T-cell (primary cell): ENCODE measurements around the gene LIN37. TPM values are rescaled to one million over a fixed set of nuclear protein-coding genes. Genes with fewer than 3 reads are reported as not detected.
A peak's percentile ranks its signal among the peaks of the same experiment; 100 is the strongest.

Source experiments
- ATAC-seq, 4 experiments: fragments of 200-7000 bp in 3 of 4; fragments of 150-1000 bp in 1 of 4; cut with Tn5 transposase; replicated peaks in 1 of 4; 1 replicate in 3 of 4; 2 replicates in 1 of 4; pipeline ENCODE4 v1.10.0; 2021; ENCODE audit warnings: moderate library complexity in 3 of 4, mild to moderate bottlenecking in 2 of 4, moderate number of reproducible peaks in 1 of 4
- CTCF ChIA-PET, 2 donors: fragments of 300-600 bp; sonication (Branson Sonifier 250); formaldehyde crosslinking; loops; one replicate each; lab custom pipeline; 2022; ENCODE audit warnings: antibody characterized with exemption in 2 of 2; lab: Charles Lee
- POLR2A ChIA-PET, 2 donors: fragments of 300-600 bp; sonication (Branson Sonifier 250); formaldehyde crosslinking; loops; one replicate each; lab custom pipeline; 2022; ENCODE audit warnings: antibody characterized with exemption in 2 of 2; lab: Charles Lee
- DNase-seq, 35 experiments: peaks; one replicate each; pipeline versions ENCODE4 v3.0.0 to v3.0.0-alpha.2; 2013 to 2023
- H3K27ac ChIP-seq: one replicate; pipeline ENCODE4 v1.5.1; 2013; ENCODE audit warnings: low read length
- H3K27me3 ChIP-seq, 2 experiments: replicated peaks in 1 of 2; 1 replicate in 1 of 2; 2 replicates in 1 of 2; pipeline versions ENCODE4 v1.6.1 to v1.7.0; 2013; ENCODE audit warnings: low read length in 1 of 2, mixed read lengths in 1 of 2; ENCODE audit not compliant: control insufficient read depth in 2 of 2, insufficient read depth in 2 of 2; ENCODE audit errors: extremely low read depth in 1 of 2
- H3K36me3 ChIP-seq, 2 donors: 1 replicate in 1 of 2; 2 replicates in 1 of 2; pipeline versions ENCODE4 v1.6.1 to v1.7.0; 2013; ENCODE audit warnings: low read length in 1 of 2; ENCODE audit not compliant: control insufficient read depth in 2 of 2, insufficient read depth in 1 of 2; ENCODE audit errors: extremely low read depth in 1 of 2
- H3K4me1 ChIP-seq, 2 experiments: 1 replicate in 1 of 2; 2 replicates in 1 of 2; pipeline versions ENCODE4 v1.6.1 to v1.7.0; 2013; ENCODE audit warnings: low read length in 2 of 2, mixed read lengths in 1 of 2; ENCODE audit not compliant: insufficient read depth in 2 of 2, control insufficient read depth in 1 of 2; ENCODE audit errors: extremely low read depth in 1 of 2
- H3K4me3 ChIP-seq, 2 donors: 1 replicate in 1 of 2; 2 replicates in 1 of 2; pipeline versions ENCODE4 v1.5.1 to v1.7.0; 2013; ENCODE audit warnings: mild to moderate bottlenecking in 2 of 2, low read length in 1 of 2, moderate library complexity in 1 of 2; ENCODE audit not compliant: control insufficient read depth in 1 of 2; ENCODE audit errors: extremely low read depth in 1 of 2
- H3K9me3 ChIP-seq: 2 replicates; pipeline ENCODE4 v1.7.0; 2013
- H3K27ac Mint-ChIP-seq, 2 donors: one replicate each; pipeline ENCODE4 v1.8.0; 2020 to 2021; ENCODE audit warnings: mild to moderate bottlenecking in 2 of 2, mixed read lengths in 2 of 2
- H3K27me3 Mint-ChIP-seq, 2 donors: one replicate each; pipeline ENCODE4 v1.8.0; 2021 to 2022; ENCODE audit warnings: mixed read lengths in 2 of 2
- H3K36me3 Mint-ChIP-seq: one replicate; pipeline ENCODE4 v1.8.0; 2021; ENCODE audit warnings: mixed read lengths
- H3K4me1 Mint-ChIP-seq, 3 donors: one replicate each; pipeline ENCODE4 v1.8.0; 2020 to 2022; ENCODE audit warnings: mixed read lengths in 3 of 3, mild to moderate bottlenecking in 1 of 3
- H3K4me3 Mint-ChIP-seq, 3 donors: one replicate each; pipeline ENCODE4 v1.8.0; 2020 to 2022; ENCODE audit warnings: mild to moderate bottlenecking in 3 of 3, mixed read lengths in 3 of 3, moderate library complexity in 3 of 3
- H3K9me3 Mint-ChIP-seq, 3 donors: one replicate each; pipeline ENCODE4 v1.8.0; 2020 to 2022; ENCODE audit warnings: mixed read lengths in 3 of 3
- WGBS: methylation state at CpG from one replicate; pipeline ENCODE4 v1.1.5; 2013; ENCODE audit warnings: missing lambda C conversion rate; ENCODE audit not compliant: insufficient coverage; 5-methylcytosine and 5-hydroxymethylcytosine counted together
- total RNA-seq, 35 experiments: library from RNA in 6 of 35; stranded (reverse) in 6 of 35; fragments of 120-200 nt in 1 of 35; gene quantifications; one replicate each; pipeline versions ENCODE4 v1.2.1 to v1.2.4 and lab custom pipeline; 2013 to 2026

LIN37 gene
- total RNA-seq, 5 donors from 2014 or later (not counting 1 experiment from before 2014, with no cell fraction given) = 11.8 to 23.6 (median 22.8) TPM

DNA sequence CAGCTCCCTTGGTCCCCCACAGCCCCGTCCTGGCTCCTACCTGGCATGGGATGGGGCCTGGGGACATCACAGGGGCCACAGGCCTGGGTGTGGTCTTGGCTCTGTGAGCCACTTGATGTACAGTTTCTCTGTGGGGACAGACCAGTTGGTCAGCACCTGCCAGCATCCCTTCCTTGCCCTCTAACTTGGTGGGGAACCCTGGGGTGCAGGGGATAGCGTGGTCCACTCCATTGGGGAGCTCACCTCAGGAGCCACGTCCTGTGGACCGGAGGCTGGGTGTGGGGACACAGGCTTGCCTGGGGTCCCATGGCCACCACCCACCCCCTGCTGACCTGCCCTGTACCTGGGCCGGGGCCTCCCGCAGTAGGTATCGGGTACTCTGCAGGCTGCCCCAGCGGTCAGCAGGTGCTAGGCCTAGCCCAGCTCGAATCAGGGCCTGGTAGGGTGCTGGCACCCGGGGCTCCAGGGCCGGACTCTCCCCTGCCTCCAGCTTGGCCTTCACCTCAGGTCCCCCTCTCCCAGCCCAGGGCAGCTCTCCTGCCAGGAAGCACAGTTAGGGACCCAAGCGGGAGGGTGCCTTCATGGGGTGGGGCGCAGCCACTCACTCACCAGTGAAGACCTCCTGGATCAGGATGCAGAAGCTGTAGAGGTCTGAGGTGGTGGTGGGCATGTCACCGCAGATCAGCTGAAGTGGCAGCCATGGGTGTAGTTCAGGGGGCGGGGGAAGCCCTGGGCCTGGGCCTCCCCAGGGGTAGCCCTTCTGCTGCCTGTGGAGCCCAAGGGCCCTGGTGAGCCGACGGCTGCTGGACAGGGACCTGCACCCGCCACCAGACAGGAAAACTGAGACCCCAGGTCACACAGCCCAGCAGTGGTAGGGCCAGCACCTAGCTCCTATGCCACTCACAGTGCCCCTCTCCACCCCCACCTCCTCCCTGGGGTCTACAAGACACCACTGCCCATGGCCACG, 41.9 kb downstream of the LIN37 start:
- Histone ChIP-seq H3K9me3 (no peaks in the 10 kb centered on the region), H3K36me3 (peaks cover 0 to 8% of the 10 kb centered on the region in 2 donors), H3K4me3 (no peak overlapping the region), H3K4me1 (no peaks in the 10 kb centered on the region), H3K27ac (no peak overlapping the region), H3K27me3 (peaks cover 0 to 30% of the 10 kb centered on the region in 2 experiments)
- ChIA-PET POLR2A (no interaction called here), CTCF (no interaction called here)
- Mint-ChIP-seq H3K4me3 (no peak overlapping the region), H3K27ac (no peak overlapping the region), H3K27me3 (peaks cover 4 to 5% of the 10 kb centered on the region in 2 donors), H3K9me3 (no peaks in the 10 kb centered on the region), H3K36me3 (peaks cover 3% of the 10 kb centered on the region), H3K4me1 (no peaks in the 10 kb centered on the region)
- 85% methylated on average over 16 of the region's 19 CpGs for WGBS
- DNase-seq = no peak
- ATAC-seq = peak in 1 of 4 experiments; percentile 11

DNA sequence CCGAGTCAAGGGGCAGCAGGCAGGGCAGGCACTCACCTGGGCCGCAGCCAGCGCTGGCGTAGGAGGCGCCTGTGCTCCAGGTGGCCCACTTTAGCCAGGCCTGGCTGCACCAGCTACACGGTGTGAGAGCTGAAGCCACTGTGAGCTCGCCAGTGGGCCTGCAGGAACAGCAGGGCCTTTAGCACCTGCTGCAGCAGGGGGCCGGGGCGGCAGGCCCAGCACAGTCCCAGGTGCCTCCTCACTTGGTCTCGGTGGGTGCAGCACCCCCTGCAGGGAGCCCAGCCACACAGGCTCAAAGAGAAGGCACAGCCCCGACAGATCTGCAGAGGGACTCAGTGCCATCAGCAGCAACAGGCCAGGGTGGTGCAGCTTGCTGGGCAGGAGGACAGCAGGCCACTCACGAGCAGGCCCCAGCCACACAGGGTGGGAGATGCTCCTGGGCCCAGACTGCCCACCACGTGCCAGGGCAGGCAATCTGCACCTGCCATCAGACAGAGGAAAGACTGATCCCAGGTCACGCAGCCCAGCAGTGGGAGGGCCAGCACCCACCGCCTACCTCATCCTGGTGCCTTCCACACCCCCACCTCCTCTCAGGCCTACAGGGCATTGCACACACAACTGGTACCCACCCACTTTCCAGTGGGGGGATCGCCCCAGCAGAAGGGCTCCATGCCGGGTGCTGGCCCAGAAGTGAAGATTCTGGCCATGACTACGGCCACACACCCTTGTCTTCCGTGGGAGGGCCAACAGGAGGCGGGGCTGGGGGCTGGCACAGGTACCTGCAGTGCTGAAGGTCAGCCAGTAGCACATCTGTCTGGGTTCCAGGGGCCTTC, 42.8 kb downstream of the LIN37 start:
- no peaks in the 10 kb centered on the region for H3K36me3 Mint-ChIP-seq
- Histone ChIP-seq H3K9me3 (no peaks in the 10 kb centered on the region), H3K4me3 (no peak overlapping the region), H3K4me1 (no peaks in the 10 kb centered on the region), H3K27me3 (peaks cover 5 to 37% of the 10 kb centered on the region in 2 experiments), H3K36me3 (no peaks in the 10 kb centered on the region), H3K27ac (no peak overlapping the region)
- no peak overlapping the region for H3K27ac Mint-ChIP-seq
- ChIA-PET POLR2A (no interaction called here), CTCF (no interaction called here)
- DNase-seq (peak in 2 of 35 experiments; percentile 9 to 20), ATAC-seq (peak in 1 of 4 experiments; percentile 40)
- H3K9me3 Mint-ChIP-seq = no peaks in the 10 kb centered on the region
- no peaks in the 10 kb centered on the region for H3K4me1 Mint-ChIP-seq
- WGBS = 73% methylated on average over 20 of the region's 20 CpGs
- peaks cover 8 to 10% of the 10 kb centered on the region in 2 donors for H3K27me3 Mint-ChIP-seq
- no peak overlapping the region for H3K4me3 Mint-ChIP-seq

DNA sequence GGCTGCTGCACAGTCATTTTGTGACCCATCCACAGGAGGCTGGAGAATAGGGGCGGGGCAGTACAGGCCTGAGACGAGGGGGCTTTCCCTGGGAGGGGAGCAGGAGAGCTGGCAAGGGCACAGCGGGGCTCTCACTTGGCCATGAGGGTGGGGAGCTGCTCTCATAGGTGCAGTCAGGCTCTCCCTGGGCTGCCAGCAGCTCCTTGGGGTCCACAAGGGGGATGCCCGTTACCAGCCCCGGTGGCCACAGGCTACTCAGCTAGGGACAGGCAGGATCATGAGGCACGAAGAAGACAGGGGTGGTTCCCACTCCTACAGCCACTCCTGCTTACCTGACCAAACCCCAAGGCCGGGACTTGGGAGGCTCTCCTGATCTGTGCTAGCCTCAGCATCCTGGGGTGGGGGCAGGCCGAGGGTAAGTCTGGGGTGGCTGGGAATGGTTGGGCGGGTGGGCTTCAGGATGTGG, 43.5 kb downstream of the LIN37 start:
- no peaks in the 10 kb centered on the region for H3K9me3 Mint-ChIP-seq
- ChIA-PET CTCF (no interaction called here), POLR2A (no interaction called here)
- Histone ChIP-seq H3K4me1 (no peaks in the 10 kb centered on the region), H3K27me3 (peaks cover 5 to 43% of the 10 kb centered on the region in 2 experiments), H3K36me3 (no peaks in the 10 kb centered on the region), H3K27ac (no peak overlapping the region), H3K4me3 (no peak overlapping the region), H3K9me3 (no peaks in the 10 kb centered on the region)
- ATAC-seq = no peak
- H3K4me1 Mint-ChIP-seq = peaks cover 0 to 1% (median 0%) of the 10 kb centered on the region in 3 donors
- WGBS = 90% methylated on average over 5 of the region's 9 CpGs
- peaks cover 14 to 16% of the 10 kb centered on the region in 2 donors for H3K27me3 Mint-ChIP-seq
- no peak overlapping the region for H3K27ac Mint-ChIP-seq
- no peak for DNase-seq
- H3K36me3 Mint-ChIP-seq = no peaks in the 10 kb centered on the region
- H3K4me3 Mint-ChIP-seq = no peak overlapping the region

DNA sequence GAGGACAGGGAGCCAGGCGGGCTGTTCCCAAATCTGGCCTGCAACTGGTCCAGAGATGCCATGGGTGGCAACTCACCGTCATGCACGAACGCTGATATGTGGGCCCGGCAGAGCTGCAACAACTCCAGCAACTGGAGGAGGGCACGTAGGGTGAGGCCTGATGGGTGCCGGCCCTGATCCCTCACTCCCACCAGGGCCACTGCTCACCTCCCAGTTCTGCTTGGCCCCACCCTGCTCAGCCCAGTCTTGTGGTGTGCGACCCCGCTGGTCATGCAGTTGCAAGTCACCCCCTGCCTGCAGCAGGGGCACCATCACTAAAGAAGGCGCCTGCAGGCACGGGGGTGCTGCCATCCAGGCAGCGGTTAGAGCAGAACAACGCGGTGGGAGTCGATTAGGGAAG, 43.9 kb downstream of the LIN37 start:
- Mint-ChIP-seq H3K9me3 (no peaks in the 10 kb centered on the region), H3K4me1 (peaks cover 3 to 6% (median 4%) of the 10 kb centered on the region in 3 donors), H3K4me3 (no peak overlapping the region), H3K27me3 (peaks cover 19 to 21% of the 10 kb centered on the region in 2 donors), H3K36me3 (no peaks in the 10 kb centered on the region), H3K27ac (no peak overlapping the region)
- POLR2A ChIA-PET = no interaction called here
- no peak for DNase-seq
- ATAC-seq = no peak
- WGBS = 90% methylated on average over 15 of the region's 15 CpGs
- Histone ChIP-seq H3K4me1 (peaks cover 0 to 4% of the 10 kb centered on the region in 2 experiments), H3K27ac (no peak overlapping the region), H3K4me3 (no peak overlapping the region), H3K27me3 (peaks cover 5 to 48% of the 10 kb centered on the region in 2 experiments), H3K9me3 (no peaks in the 10 kb centered on the region), H3K36me3 (no peaks in the 10 kb centered on the region)
- CTCF ChIA-PET = no interaction called here

DNA sequence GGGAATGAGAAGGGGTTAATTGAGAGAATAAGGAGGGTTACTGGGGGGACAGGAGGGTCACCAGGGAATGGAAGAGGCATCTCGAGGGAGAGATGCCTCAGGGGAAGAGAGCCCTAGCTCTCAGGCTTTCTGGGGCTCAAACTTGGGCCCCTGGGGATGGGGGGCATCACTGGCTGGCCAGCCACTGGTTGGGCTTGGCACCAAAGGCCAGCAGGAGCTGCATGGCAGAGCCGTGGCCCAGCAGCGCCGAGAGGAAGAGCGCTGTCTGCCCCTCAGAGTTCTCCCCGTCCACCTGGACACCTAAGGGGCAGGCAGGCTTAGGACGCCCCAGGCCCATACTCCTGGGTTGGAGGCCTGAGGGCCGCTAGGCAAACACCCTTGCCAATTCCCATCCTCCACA, 44.5 kb downstream of the LIN37 start:
- Histone ChIP-seq H3K27me3 (peaks cover 5 to 53% of the 10 kb centered on the region in 2 experiments), H3K27ac (no peak overlapping the region), H3K4me3 (no peak overlapping the region), H3K4me1 (peaks cover 0 to 4% of the 10 kb centered on the region in 2 experiments), H3K36me3 (no peaks in the 10 kb centered on the region), H3K9me3 (no peaks in the 10 kb centered on the region)
- CTCF ChIA-PET = no interaction called here
- no peaks in the 10 kb centered on the region for H3K9me3 Mint-ChIP-seq
- POLR2A ChIA-PET = no interaction called here
- no peak overlapping the region for H3K4me3 Mint-ChIP-seq
- no peak for DNase-seq
- H3K36me3 Mint-ChIP-seq = no peaks in the 10 kb centered on the region
- WGBS = 82% methylated on average over 8 of the region's 8 CpGs
- peaks cover 3 to 6% (median 4%) of the 10 kb centered on the region in 3 donors for H3K4me1 Mint-ChIP-seq
- no peak for ATAC-seq
- H3K27me3 Mint-ChIP-seq = peaks cover 20 to 25% of the 10 kb centered on the region in 2 donors
- no peak overlapping the region for H3K27ac Mint-ChIP-seq
